GM12892 (cell line): ENCODE measurements around the gene OR13G1.

Source experiments
- POLR2A ChIP-seq: IDR thresholded peaks from 2 replicates; pipeline ENCODE4 v1.6.1; 2011; ENCODE audit warnings: low read depth, low read length, control low read depth
- POLR2AphosphoS5 ChIP-seq: IDR thresholded peaks from 2 replicates; pipeline ENCODE4 v1.6.1; 2011; ENCODE audit warnings: low read depth, low read length, control low read depth

GRCh38 chr1:247713753-247714152, 34.2 kb upstream of the OR13G1 start:
- TF ChIP-seq POLR2AphosphoS5, result no peak
- TF ChIP-seq POLR2A, result no peak
